Coronary artery (tissue), 2 donors: Measurements from ENCODE around the gene DIPK1B.
"Not testable (repeated sequence)": the region's sequence is repeated elsewhere in the genome, so short reads cannot be mapped to it uniquely, and the experiment has no call there.

Source experiments
- DNase-seq: peaks from one replicate; pipeline ENCODE4 v3.0.0-alpha.2; 2017; ENCODE audit warnings: low spot score
- H3K27ac ChIP-seq, 2 donors: fragments of 200-600 bp; sonication (generic); one replicate each; pipeline ENCODE4 v1.5.1; 2016 to 2019
- H3K4me3 ChIP-seq: fragments of 200-600 bp; sonication (generic); 2 replicates; pipeline ENCODE4 v1.5.1; 2016; ENCODE audit warnings: mild to moderate bottlenecking, moderate library complexity
- TF ChIP-seq, protein P1 (sequence below): fragments of 200-600 bp; sonication (generic); IDR thresholded peaks from one replicate; pipeline ENCODE4 v1.5.1; 2019; ENCODE audit warnings: antibody characterized with exemption

DIPK1B gene

DNA sequence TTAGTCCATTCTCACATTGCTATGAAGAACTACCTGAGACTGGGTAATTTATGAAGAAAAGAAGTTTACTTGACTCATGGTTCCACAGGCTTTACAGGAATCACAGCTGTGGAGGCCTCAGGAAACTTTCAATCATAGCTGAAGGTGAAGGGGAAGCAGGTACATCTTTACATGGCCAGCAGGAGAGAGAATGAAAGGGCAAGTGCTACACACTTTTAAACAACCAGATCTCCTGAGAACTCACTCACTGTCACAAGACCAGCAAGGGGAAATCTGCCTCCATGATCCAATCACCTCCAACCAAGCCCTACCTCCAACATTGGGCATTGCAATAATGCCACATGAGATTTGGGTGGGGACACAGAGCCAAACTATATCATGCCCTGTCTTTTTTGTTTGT lies 39.4 kb downstream of the DIPK1B start:
- Histone ChIP-seq H3K4me3 (no peak overlapping the region), H3K27ac (no peak overlapping the region)
- no peak for DNase-seq
- TF ChIP-seq, protein P1, sequence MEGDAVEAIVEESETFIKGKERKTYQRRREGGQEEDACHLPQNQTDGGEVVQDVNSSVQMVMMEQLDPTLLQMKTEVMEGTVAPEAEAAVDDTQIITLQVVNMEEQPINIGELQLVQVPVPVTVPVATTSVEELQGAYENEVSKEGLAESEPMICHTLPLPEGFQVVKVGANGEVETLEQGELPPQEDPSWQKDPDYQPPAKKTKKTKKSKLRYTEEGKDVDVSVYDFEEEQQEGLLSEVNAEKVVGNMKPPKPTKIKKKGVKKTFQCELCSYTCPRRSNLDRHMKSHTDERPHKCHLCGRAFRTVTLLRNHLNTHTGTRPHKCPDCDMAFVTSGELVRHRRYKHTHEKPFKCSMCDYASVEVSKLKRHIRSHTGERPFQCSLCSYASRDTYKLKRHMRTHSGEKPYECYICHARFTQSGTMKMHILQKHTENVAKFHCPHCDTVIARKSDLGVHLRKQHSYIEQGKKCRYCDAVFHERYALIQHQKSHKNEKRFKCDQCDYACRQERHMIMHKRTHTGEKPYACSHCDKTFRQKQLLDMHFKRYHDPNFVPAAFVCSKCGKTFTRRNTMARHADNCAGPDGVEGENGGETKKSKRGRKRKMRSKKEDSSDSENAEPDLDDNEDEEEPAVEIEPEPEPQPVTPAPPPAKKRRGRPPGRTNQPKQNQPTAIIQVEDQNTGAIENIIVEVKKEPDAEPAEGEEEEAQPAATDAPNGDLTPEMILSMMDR: no peak

DNA sequence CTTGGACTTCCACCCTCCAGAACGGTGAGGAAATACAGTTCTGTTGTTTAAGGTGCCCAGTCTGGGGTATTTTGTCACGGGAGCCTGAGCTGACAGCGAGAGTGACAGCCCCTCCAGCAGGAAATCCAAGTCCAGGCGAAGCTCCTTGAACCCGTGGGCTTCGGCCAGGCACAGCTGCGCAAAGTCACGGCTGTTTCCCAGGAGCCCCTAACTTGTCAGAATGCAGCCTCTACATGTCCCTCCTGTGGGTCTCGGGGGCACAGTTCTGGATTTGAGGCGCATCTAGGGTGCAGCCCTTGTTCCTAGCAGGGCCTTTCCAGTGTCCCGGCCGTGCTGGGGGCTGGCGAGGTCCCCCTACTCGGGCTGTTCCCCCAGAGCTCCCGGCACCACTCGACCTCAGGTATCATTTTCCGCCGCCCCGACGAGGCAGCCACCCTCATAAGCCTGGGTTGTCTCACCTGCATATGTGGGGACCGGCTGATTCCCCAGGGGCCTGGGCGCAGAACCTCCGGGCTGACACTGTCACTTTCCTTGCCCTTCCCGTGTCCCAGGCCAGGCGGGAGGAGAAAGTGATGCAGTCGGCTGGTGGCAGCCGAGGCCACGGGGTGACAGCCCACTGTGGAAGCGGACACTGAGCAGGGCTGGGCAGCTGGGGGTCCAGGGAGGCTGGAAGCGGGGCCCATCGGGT lies 41.1 kb downstream of the DIPK1B start:
- Histone ChIP-seq H3K4me3 (no peak overlapping the region), H3K27ac (no peak overlapping the region)
- TF ChIP-seq, protein P1: no peak
- DNase-seq: no peak

DNA sequence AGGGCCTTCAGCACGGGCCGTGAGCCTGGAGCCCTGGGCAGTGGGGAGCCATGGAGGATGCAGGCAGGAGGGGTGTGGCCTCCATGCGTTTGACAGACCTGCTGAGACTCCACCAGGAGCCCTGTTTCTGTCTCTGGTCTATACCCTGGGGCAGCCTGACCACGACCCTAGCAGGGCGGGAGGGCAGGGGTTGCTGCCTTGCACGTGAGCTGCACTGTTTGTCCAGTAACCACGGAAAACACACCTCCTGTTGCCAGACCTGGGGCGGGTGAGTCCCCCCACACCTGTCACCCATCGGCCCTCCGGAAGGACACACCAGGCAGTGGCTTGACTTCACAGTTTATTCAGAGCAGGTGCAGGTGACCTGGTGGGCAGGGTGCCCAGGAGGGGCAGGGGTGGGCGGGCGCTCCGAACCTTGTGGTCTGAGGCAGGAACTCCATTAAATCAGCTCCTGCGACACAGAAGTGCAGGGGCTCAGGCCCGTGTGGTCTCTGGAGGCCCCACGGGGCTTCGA lies 41.7 kb downstream of the DIPK1B start:
- TF ChIP-seq, protein P1: no peak
- Histone ChIP-seq H3K27ac (no peak overlapping the region), H3K4me3 (no peak overlapping the region)
- no peak for DNase-seq

DNA sequence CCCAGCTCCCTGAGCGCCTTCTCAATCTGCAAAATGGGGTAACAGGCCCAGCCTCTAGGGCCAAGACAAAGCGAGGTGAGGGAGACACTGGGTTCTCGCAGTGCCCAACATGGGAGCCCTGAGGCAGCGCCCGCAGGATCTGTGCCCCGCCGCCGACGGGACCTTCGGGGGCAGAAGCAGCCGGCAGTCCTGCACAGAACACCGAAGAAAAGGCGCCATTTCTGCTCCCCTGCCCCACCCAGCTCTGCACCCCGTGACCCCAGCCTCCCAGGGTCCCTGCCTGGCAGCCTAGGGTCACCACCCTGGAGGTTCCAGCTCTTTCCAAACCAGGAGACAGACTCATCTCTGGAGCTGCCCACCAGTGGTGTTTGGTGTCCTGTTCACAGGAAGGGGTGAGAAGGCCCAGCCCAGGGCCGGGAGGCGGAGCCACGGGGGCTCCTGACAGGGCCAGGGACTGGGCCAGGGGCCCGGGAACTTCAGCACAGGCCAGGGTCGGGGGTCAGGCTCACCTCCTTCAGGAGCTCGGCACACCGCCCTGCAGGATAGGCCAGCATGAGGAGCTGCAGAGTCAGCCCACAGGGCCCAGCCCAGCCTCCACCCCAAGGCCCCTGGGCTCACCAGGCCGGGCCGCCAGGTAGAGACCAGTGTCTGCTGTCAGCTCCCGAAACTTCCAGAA lies 42.4 kb downstream of the DIPK1B start:
- TF ChIP-seq, protein P1: no peak
- DNase-seq: no peak
- no peak overlapping the region for H3K27ac ChIP-seq
- H3K4me3 ChIP-seq: no peak overlapping the region

DNA sequence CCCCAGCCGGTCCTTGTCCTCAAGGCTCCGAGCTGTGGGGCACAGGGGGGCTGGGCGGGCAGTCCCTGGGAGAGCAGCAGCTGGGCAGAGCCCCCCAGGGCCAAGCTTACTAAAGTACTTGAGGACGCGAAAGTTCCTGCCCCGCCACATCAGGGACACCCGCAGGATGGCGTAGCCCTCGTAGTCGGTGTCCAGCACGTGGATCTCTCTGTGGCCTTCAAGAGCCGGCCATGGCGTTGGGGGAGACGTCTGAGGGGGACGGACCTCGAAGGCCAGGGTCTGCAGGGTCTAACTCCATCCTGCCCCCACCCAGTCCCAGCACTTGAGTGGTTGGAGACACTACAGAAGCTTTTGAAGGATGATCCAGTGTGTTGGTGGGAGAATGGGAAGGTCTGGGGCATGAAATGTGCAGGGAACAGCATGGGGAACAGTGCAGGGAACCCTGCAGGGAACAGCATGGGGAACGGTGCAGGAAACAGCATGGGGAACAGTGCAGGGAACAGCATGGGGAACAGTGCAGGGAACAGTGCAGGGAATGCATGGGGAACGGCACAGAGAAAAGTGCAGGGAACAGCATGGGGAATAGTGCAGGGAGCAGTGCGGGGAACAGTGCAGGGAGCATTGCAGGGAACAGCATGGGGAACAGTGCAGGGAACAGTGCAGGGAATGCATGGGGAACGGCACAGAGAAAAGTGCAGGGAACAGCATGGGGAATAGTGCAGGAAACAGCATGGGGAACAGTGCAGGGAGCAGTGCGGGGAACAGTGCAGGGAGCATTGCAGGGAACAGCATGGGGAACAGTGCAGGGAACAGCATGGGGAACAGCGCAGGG lies 43.1 kb downstream of the DIPK1B start:
- not testable (repeated sequence) for H3K27ac ChIP-seq, DNase-seq, H3K4me3 ChIP-seq

DNA sequence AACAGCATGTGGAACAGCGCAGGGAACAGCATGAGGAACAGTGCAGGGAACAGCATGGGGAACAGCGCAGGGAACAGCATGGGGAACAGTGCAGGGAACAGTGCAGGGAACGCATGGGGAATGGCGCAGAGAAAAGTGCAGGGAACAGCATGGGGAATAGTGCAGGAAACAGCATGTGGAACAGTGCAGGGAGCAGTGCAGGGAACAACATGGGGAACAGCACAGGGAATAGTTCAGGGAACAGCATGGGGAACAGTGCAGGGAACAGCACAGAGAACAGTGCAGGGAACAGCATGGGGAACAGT lies 43.7 kb downstream of the DIPK1B start:
- DNase-seq: no peak
- Histone ChIP-seq H3K4me3 (no peak overlapping the region), H3K27ac (no peak overlapping the region)
- TF ChIP-seq, protein P1: no peak

DNA sequence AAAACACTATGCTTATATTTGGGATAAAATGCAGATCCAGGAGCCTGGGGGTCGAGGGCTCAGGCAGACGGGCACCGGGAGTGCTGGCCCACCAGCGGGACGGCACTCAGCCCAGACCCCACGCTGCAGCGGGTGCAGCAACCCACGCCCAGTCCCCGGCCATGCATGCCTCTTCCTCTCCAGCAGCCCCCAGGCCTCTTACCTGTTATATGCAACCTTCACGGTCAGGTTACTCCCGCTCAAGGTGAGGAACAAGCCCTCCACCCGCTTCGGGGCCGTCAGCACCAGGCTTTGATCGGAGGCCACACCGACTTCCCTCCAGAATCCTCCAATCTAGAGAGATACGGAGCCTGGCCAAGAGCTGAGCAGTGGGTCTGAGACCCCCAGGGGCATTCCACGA lies 44.5 kb downstream of the DIPK1B start:
- TF ChIP-seq, protein P1: no peak
- no peak for DNase-seq
- H3K4me3 ChIP-seq: no peak overlapping the region
- H3K27ac ChIP-seq: no peak overlapping the region
